ENCODE results near the gene PATZ1.

DNA sequence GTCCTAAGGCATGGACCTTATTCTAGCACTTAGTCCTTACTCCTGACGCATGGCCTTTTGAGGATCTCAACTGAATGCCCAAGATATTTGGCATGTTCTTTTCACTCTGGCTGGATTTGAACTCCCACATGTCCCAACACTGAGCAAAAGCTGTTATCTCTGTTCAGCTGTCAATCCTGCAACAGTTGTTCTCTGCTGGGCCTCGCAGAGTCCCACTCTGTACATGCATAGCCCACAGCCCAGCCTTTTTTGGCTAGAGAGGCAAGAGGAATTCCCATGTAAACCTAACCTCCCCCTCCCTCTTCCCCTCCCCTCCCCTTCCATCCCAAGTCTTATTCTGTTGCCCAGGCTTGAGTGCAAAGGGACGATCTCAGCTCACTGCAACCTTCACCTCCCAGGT, 31.5 kb upstream of the PATZ1 start:
- TF ChIP-seq FOXJ3 (CRISPR knock-in tag; IDR thresholded peaks at IDR 0.05) = no peak
- no peak for TF ChIP-seq RCOR1 (IDR thresholded peaks at IDR 0.05; ENCODE audit: low read length)

All from SK-N-SH (cell line).